Measurements from ENCODE around the gene FAM167B.

DNA sequence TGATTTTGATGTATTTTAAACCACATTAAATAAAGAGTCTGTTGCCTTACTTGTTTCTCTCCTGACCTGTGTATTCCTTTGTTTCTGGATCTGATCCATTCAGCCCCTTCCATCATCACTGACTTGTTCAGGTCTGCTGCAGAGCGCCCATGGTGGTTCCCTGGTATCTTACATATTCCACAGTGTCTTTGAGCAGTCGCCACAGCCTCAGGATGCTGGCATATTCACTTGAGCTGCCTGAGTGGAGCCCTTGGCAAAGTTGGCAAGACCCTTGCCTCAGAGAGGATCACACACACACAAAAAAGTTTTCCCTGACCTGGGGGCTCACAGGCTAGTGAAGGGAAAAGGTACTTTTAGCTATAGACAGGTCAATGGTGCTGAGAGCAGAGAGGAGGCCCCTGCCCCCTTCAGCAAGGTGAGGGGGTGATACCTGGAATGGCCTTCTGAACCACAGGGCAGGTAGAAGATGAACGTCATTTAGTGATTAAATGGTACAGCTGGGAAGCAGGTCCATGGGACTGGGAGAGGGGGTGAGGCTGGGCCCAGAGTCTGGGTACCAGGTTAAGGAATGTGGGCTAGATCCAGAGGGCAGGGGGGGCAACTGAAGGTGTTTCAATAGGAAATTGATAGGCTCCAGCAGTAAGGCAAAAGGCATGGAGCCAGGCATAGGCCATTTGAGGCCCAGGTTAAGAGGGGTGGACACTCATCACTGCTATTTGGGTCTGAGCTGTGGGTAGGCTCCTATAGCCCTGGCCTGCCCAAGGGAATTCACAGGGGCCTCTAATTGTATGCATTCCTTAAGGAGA lies 48.6 kb upstream of the FAM167B start:
- TF ChIP-seq EZH2phosphoT487 (IDR thresholded peaks at IDR 0.05; ENCODE audit: borderline replicate concordance, low read length) = no peak
- TF ChIP-seq, protein P1, sequence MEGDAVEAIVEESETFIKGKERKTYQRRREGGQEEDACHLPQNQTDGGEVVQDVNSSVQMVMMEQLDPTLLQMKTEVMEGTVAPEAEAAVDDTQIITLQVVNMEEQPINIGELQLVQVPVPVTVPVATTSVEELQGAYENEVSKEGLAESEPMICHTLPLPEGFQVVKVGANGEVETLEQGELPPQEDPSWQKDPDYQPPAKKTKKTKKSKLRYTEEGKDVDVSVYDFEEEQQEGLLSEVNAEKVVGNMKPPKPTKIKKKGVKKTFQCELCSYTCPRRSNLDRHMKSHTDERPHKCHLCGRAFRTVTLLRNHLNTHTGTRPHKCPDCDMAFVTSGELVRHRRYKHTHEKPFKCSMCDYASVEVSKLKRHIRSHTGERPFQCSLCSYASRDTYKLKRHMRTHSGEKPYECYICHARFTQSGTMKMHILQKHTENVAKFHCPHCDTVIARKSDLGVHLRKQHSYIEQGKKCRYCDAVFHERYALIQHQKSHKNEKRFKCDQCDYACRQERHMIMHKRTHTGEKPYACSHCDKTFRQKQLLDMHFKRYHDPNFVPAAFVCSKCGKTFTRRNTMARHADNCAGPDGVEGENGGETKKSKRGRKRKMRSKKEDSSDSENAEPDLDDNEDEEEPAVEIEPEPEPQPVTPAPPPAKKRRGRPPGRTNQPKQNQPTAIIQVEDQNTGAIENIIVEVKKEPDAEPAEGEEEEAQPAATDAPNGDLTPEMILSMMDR (IDR thresholded peaks at IDR 0.05; ENCODE audit: low read depth, low read length, poor library complexity, severe bottlenecking) = no peak

All from DOHH2 (cell line).